B cell (primary cell): ENCODE measurements around the gene DR1. TPM values are rescaled to one million over a fixed set of nuclear protein-coding genes. Genes with fewer than 3 reads are reported as not detected.

Source experiments
- ATAC-seq: fragments of 200-7000 bp; cut with Tn5 transposase; one replicate; pipeline ENCODE4 v1.10.0; 2021; ENCODE audit warnings: low read depth, mild to moderate bottlenecking, moderate number of reproducible peaks, moderate library complexity
- CTCF ChIA-PET: fragments of 350-600 bp; sonication (Branson Sonifier 250); formaldehyde crosslinking; loops from one replicate; lab custom pipeline; 2021; ENCODE audit warnings: antibody characterized with exemption, inconsistent platforms; lab: Charles Lee
- POLR2A ChIA-PET: fragments of 350-600 bp; sonication (Branson Sonifier 250); formaldehyde crosslinking; loops from one replicate; lab custom pipeline; 2021; ENCODE audit warnings: antibody characterized with exemption; lab: Charles Lee
- DNase-seq: peaks from one replicate; pipeline ENCODE4 v3.0.0; 2013
- H2AFZ ChIP-seq: 2 replicates; pipeline ENCODE4 v1.6.1; 2012; ENCODE audit warnings: mild to moderate bottlenecking, low read depth, low read length; ENCODE audit not compliant: insufficient read depth, poor library complexity, severe bottlenecking
- H3K27ac ChIP-seq, 2 donors: 1 replicate in 1 of 2; 2 replicates in 1 of 2; pipeline ENCODE4 v1.5.1; 2012 to 2013; ENCODE audit warnings: low read length in 2 of 2, mild to moderate bottlenecking in 2 of 2, moderate library complexity in 1 of 2
- H3K27me3 ChIP-seq, 4 experiments: fragments of 200-600 bp in 1 of 4; sonication (generic) in 1 of 4; replicated peaks in 1 of 4; 1 replicate in 2 of 4; 2 replicates in 2 of 4; pipeline versions ENCODE4 v1.6.1 to v1.7.0; 2013 to 2016; ENCODE audit warnings: low read length in 3 of 4, mild to moderate bottlenecking in 2 of 4, mixed read lengths in 1 of 4, moderate library complexity in 1 of 4; ENCODE audit not compliant: insufficient read depth in 4 of 4, control insufficient read depth in 3 of 4; ENCODE audit errors: control extremely low read depth in 1 of 4
- H3K36me3 ChIP-seq, 2 experiments: replicated peaks in 1 of 2; 1 replicate in 1 of 2; 2 replicates in 1 of 2; pipeline versions ENCODE4 v1.6.1 to v1.7.1; 2013; ENCODE audit warnings: low read length in 1 of 2; ENCODE audit not compliant: insufficient read depth in 2 of 2, control insufficient read depth in 1 of 2; ENCODE audit errors: control extremely low read depth in 1 of 2, extremely low read depth in 1 of 2
- H3K4me1 ChIP-seq, 2 donors: fragments of 200-600 bp in 1 of 2; sonication (generic) in 1 of 2; 1 replicate in 1 of 2; 2 replicates in 1 of 2; pipeline versions ENCODE4 v1.5.1 to v1.6.1; 2013 to 2017; ENCODE audit warnings: low read length in 2 of 2; ENCODE audit not compliant: control insufficient read depth in 2 of 2, insufficient read depth in 2 of 2
- H3K4me2 ChIP-seq: replicated peaks from 2 replicates; pipeline ENCODE3; 2012; ENCODE audit warnings: mild to moderate bottlenecking, low read depth, low read length; ENCODE audit not compliant: poor library complexity, severe bottlenecking
- H3K4me3 ChIP-seq, 5 experiments: fragments of 200-600 bp in 1 of 5; sonication (generic) in 1 of 5; 1 replicate in 3 of 5; 2 replicates in 2 of 5; pipeline versions ENCODE4 v1.5.1 to v1.7.0; 2011 to 2016; ENCODE audit warnings: low read length in 4 of 5, mild to moderate bottlenecking in 4 of 5, low read depth in 2 of 5, control low read depth in 1 of 5, moderate library complexity in 1 of 5; ENCODE audit not compliant: insufficient read depth in 1 of 5; ENCODE audit errors: control extremely low read depth in 1 of 5, extremely low read depth in 1 of 5
- H3K79me2 ChIP-seq: fragments of 200-600 bp; sonication (generic); one replicate; pipeline ENCODE4 v1.6.0; 2016; ENCODE audit warnings: low read length; ENCODE audit not compliant: control insufficient read depth, insufficient read depth
- H3K9ac ChIP-seq: fragments of 200-600 bp; sonication (generic); 2 replicates; pipeline ENCODE4 v1.6.1; 2017; ENCODE audit warnings: mild to moderate bottlenecking, low read length, moderate library complexity
- H3K9me3 ChIP-seq, 3 donors: one replicate each; pipeline versions ENCODE4 v1.6.1 to v1.7.1; 2013; ENCODE audit warnings: low read length in 2 of 3; ENCODE audit not compliant: control insufficient read depth in 2 of 3, insufficient read depth in 1 of 3; ENCODE audit errors: control extremely low read depth in 1 of 3
- H4K20me1 ChIP-seq: 2 replicates; pipeline ENCODE4 v1.6.0; 2012; ENCODE audit warnings: mild to moderate bottlenecking, low read length; ENCODE audit not compliant: insufficient read depth, control insufficient read depth, poor library complexity, severe bottlenecking
- H3K27ac Mint-ChIP-seq: one replicate; pipeline ENCODE4 v1.8.0; 2021; ENCODE audit warnings: mixed read lengths
- H3K27me3 Mint-ChIP-seq: one replicate; pipeline ENCODE4 v1.8.0; 2021; ENCODE audit warnings: mixed read lengths
- H3K4me1 Mint-ChIP-seq: one replicate; pipeline ENCODE4 v1.8.0; 2021; ENCODE audit warnings: mixed read lengths
- H3K4me3 Mint-ChIP-seq: one replicate; pipeline ENCODE4 v1.8.0; 2021; ENCODE audit warnings: mixed read lengths
- H3K9me3 Mint-ChIP-seq: one replicate; pipeline ENCODE4 v1.8.0; 2022; ENCODE audit warnings: mixed read lengths; ENCODE audit not compliant: insufficient read depth
- EZH2 ChIP-seq: IDR thresholded peaks from 2 replicates; pipeline ENCODE4 v1.6.1; 2012; ENCODE audit warnings: borderline replicate concordance, low read depth, mild to moderate bottlenecking, moderate library complexity, low read length; ENCODE audit not compliant: insufficient read depth, poor library complexity, severe bottlenecking
- WGBS: methylation state at CpG from one replicate; pipeline ENCODE4 v1.1.5; 2013; ENCODE audit warnings: missing lambda C conversion rate; ENCODE audit not compliant: insufficient coverage; 5-methylcytosine and 5-hydroxymethylcytosine counted together
- intact Hi-C: fragments of 100-400 bp; cut with micrococcal nuclease; formaldehyde crosslinking; loops from one replicate; pipeline ENCODE4 v1.10.0; 2022
- polyA plus RNA-seq: library from polyadenylated mRNA; depleted of rRNA; stranded (reverse); fragments of >200 nt; gene quantifications from 2 replicates; pipeline ENCODE4 v1.2.3, GENCODE V29; 2012
- total RNA-seq, 2 donors: library from RNA; stranded (reverse); fragments of 120-200 nt in 1 of 2; gene quantifications; 1 replicate in 1 of 2; 2 replicates in 1 of 2; pipeline versions ENCODE4 v1.2.3 to v1.2.4, GENCODE V29; 2013 to 2022
- TF ChIP-seq, protein P1 (sequence below): fragments of 200-600 bp; IDR thresholded peaks from one replicate; pipeline ENCODE4 v1.8.0; 2022; ENCODE audit warnings: antibody characterized with exemption, mild to moderate bottlenecking

DR1 gene
- total and polyA plus RNA-seq, 2 donors (not counting 1 experiment from before 2014, with no cell fraction given), result 11.4 to 69.2 TPM

DNA sequence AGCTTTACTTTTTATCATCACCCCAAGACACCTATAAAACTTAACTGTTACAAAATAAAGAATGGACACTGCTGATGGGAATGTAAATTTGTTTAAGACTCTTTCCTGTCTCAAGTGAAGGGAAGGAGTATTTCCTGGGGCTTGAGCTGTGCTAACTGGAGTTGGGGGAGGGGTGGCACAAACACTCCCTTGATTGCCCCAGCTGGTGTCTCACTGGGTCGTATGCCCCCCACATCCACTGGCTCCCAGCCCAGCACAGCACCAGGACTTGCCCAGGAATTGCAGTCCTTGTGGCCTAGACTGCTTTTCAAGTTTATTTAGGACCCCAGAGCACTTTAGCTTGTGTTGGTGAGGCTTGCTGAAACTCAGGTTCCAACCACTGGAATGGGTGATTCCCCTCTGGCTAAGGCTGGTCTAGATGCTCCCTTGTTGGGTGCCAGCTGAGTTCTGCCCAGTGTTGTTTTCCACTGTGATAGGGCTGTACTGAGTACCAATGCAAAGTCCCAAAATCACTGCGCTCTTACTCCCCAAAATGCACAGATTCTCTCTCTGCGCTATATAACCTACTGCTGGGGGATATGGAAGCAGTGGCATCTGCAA, 49.1 kb upstream of the DR1 start:
- ChIA-PET POLR2A (no interaction called here), CTCF (no interaction called here)
- Histone ChIP-seq H3K9me3 (no peaks in the 10 kb centered on the region), H3K4me3 (no peak overlapping the region), H2AFZ (no peak overlapping the region), H3K9ac (no peak overlapping the region), H3K27ac (no peak overlapping the region), H3K79me2 (no peaks in the 10 kb centered on the region), H3K4me2 (no peak overlapping the region), H4K20me1 (no peaks in the 10 kb centered on the region), H3K4me1 (no peaks in the 10 kb centered on the region), H3K27me3 (no peaks in the 10 kb centered on the region), H3K36me3 (peaks cover 0 to 2% of the 10 kb centered on the region in 2 experiments)
- ATAC-seq, result no peak
- no CpG with 5 or more reads among the region's 3 CpGs for whole genome bisulfite sequencing
- no peak for DNase-seq
- Mint-ChIP-seq H3K4me3 (no peak overlapping the region), H3K27ac (no peak overlapping the region), H3K9me3 (no peaks in the 10 kb centered on the region), H3K4me1 (peaks cover 3% of the 10 kb centered on the region), H3K27me3 (no peaks in the 10 kb centered on the region)
- no peak for TF ChIP-seq EZH2
- TF ChIP-seq, protein P1, sequence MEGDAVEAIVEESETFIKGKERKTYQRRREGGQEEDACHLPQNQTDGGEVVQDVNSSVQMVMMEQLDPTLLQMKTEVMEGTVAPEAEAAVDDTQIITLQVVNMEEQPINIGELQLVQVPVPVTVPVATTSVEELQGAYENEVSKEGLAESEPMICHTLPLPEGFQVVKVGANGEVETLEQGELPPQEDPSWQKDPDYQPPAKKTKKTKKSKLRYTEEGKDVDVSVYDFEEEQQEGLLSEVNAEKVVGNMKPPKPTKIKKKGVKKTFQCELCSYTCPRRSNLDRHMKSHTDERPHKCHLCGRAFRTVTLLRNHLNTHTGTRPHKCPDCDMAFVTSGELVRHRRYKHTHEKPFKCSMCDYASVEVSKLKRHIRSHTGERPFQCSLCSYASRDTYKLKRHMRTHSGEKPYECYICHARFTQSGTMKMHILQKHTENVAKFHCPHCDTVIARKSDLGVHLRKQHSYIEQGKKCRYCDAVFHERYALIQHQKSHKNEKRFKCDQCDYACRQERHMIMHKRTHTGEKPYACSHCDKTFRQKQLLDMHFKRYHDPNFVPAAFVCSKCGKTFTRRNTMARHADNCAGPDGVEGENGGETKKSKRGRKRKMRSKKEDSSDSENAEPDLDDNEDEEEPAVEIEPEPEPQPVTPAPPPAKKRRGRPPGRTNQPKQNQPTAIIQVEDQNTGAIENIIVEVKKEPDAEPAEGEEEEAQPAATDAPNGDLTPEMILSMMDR, result no peak
- intact Hi-C loops, result no loop called here

DNA sequence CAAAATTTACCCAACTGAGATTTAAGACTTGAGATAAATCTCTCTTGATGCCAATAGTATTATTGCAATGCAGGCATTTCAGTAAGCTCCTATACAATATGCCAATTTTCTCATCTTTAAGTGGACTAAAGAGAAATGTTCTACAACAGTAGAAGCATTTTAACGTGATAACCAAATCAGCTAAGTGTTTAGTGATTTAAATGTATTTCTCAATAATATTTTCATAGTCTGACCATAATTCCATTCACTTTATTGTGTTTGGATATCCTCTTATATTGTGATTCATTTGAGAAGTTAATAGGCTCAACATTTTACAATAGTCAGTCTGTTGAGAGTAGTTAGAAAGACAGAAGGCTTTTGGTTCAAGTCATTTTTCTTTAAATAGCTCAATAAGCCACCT, 44.6 kb upstream of the DR1 start:
- ATAC-seq (no peak), DNase-seq (no peak)
- no CpG with 5 or more reads among the region's 1 CpG for WGBS

More for the DNA sequence above, 44.6 kb upstream of the DR1 start:
- Histone ChIP-seq H3K79me2 (no peaks in the 10 kb centered on the region), H2AFZ (no peak overlapping the region), H3K4me2 (no peak overlapping the region), H4K20me1 (no peaks in the 10 kb centered on the region), H3K4me1 (no peaks in the 10 kb centered on the region), H3K36me3 (peaks cover 0 to 2% of the 10 kb centered on the region in 2 experiments), H3K27ac (no peak overlapping the region), H3K27me3 (no peaks in the 10 kb centered on the region), H3K4me3 (no peak overlapping the region), H3K9me3 (no peaks in the 10 kb centered on the region), H3K9ac (no peak overlapping the region)
- H3K9me3 Mint-ChIP-seq, result no peaks in the 10 kb centered on the region
- intact Hi-C loops, result loop anchor here (10.0 kb wide), 1 partner anchor 514 kb away; no protein-coding TSS in a partner anchor
- no peaks in the 10 kb centered on the region for H3K27me3 Mint-ChIP-seq
- no peaks in the 10 kb centered on the region for H3K4me1 Mint-ChIP-seq
- ChIA-PET POLR2A (no interaction called here), CTCF (interaction anchor here (0.9 to 1.4 kb wide), 3 partner anchors 16 to 328 kb away, joined by 3 to 4 read pairs (median 3); no protein-coding TSS in a partner anchor)
- H3K27ac Mint-ChIP-seq, result no peak overlapping the region
- no peak for TF ChIP-seq EZH2
- TF ChIP-seq, protein P1, result no peak
- no peak overlapping the region for H3K4me3 Mint-ChIP-seq
